Measurements from ENCODE around the gene TULP4.

The TULP4 gene

GRCh38 chr6:158356586-158357546 lies 44.6 kb downstream of the TULP4 start:
- peak; percentile 34 for DNase-seq (ENCODE audit: low read depth)
- H3K4me3 ChIP-seq (ENCODE audit: low read length), result no peak overlapping the region

GRCh38 chr6:158357570-158358216 lies 45.4 kb downstream of the TULP4 start:
- peak; percentile 42 for DNase-seq (ENCODE audit: low read depth)
- no peak for TF ChIP-seq CTCF (IDR thresholded peaks at IDR 0.05; ENCODE audit: insufficient read depth, low read depth, low read length, missing control alignments)
- no peak overlapping the region for H3K4me3 ChIP-seq (ENCODE audit: low read length)

More at GRCh38 chr6:158356586-158357546, 44.6 kb downstream of the TULP4 start:
- TF ChIP-seq CTCF (IDR thresholded peaks at IDR 0.05; ENCODE audit: insufficient read depth, low read depth, low read length, missing control alignments), result no peak

GRCh38 chr6:158358450-158359077 lies 46.3 kb downstream of the TULP4 start:
- no peak for DNase-seq (ENCODE audit: low read depth)
- TF ChIP-seq CTCF (IDR thresholded peaks at IDR 0.05; ENCODE audit: insufficient read depth, low read depth, low read length, missing control alignments), result no peak
- no peak overlapping the region for H3K4me3 ChIP-seq (ENCODE audit: low read length)

- TF ChIP-seq CTCF (IDR thresholded peaks at IDR 0.05; ENCODE audit: insufficient read depth, low read depth, low read length, missing control alignments), result no peak
- DNase-seq (ENCODE audit: low read depth), result no peak
- no peak overlapping the region for H3K4me3 ChIP-seq (ENCODE audit: low read length)
Measured at GRCh38 chr6:158361068-158361467, 48.8 kb downstream of the TULP4 start.

DNA sequence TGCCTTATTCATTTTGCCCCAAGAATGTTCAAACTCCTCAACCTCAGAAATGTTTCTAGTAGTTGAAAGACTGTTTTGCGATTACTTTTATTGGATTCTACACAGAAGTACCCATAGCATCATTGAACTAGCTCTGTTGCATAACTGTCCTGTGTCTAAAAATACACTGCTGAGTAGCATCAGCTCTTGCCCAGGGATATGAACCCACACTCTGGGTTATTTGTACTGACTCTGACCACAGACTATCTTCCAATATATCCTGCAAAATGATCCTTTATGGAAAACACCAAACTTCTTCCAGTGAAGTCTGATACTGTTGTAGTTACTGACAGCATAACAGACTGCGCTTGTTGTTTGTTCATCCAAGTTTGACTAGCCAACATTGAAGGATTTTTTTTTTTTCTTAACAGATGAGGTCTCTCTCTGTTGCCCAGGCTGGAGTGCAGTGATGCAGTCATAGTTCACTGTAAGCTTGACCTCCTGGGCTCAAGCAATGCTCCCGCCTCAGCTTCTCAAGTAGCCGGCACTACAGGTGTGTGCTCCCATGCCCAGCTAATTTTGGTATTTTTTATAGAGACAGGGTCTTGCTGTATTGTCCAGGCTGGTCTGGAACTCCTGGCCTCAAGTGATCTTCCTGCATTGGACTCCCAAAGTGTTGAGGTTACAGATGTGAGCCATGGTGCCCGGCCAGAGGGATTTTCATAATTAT lies 49.9 kb downstream of the TULP4 start:
- no peak for DNase-seq (ENCODE audit: low read depth)

More for the DNA sequence above, 49.9 kb downstream of the TULP4 start:
- no peak for TF ChIP-seq CTCF (IDR thresholded peaks at IDR 0.05; ENCODE audit: insufficient read depth, low read depth, low read length, missing control alignments)
- no peak overlapping the region for H3K4me3 ChIP-seq (ENCODE audit: low read length)

All from epithelial cell of esophagus (primary cell).